Common myeloid progenitor, CD34-positive (primary cell): Measurements from ENCODE around the gene PPID.
A peak's percentile ranks its signal among the peaks of the same experiment; 100 is the strongest.

Source experiments
- CTCF ChIA-PET: fragments of 350-600 bp; sonication (Branson Sonifier 250); formaldehyde crosslinking; loops from one replicate; lab custom pipeline; 2021; ENCODE audit warnings: antibody characterized with exemption; lab: Charles Lee
- POLR2A ChIA-PET: fragments of 350-600 bp; sonication (Branson Sonifier 250); formaldehyde crosslinking; loops from one replicate; lab custom pipeline; 2021; ENCODE audit warnings: antibody characterized with exemption; lab: Charles Lee
- DNase-seq, 3 donors: peaks; one replicate each; pipeline versions ENCODE4 v3.0.0 to v3.0.0-alpha.2; 2013
- H3K27ac ChIP-seq, 2 experiments: 1 replicate in 1 of 2; 2 replicates in 1 of 2; pipeline ENCODE4 v1.7.0; 2013; ENCODE audit warnings: inconsistent platforms in 2 of 2, low read length in 2 of 2, mild to moderate bottlenecking in 2 of 2, low read depth in 1 of 2, moderate library complexity in 1 of 2; ENCODE audit not compliant: severe bottlenecking in 2 of 2, insufficient read depth in 1 of 2, poor library complexity in 1 of 2
- H3K27me3 ChIP-seq, 5 experiments: replicated peaks in 2 of 5; 1 replicate in 3 of 5; 2 replicates in 2 of 5; pipeline versions ENCODE4 v1.6.1 to v1.7.0; 2013; ENCODE audit warnings: low read length in 4 of 5, mild to moderate bottlenecking in 2 of 5, moderate library complexity in 2 of 5, inconsistent platforms in 1 of 5; ENCODE audit not compliant: insufficient read depth in 5 of 5, control insufficient read depth in 4 of 5
- H3K36me3 ChIP-seq, 4 experiments: 1 replicate in 2 of 4; 2 replicates in 2 of 4; pipeline versions ENCODE4 v1.6.1 to v1.7.0; 2013; ENCODE audit warnings: low read length in 3 of 4, control low read depth in 1 of 4, mild to moderate bottlenecking in 1 of 4; ENCODE audit not compliant: control insufficient read depth in 4 of 4, insufficient read depth in 4 of 4
- H3K4me1 ChIP-seq, 4 experiments: 1 replicate in 3 of 4; 2 replicates in 1 of 4; pipeline versions ENCODE4 v1.6.1 to v1.7.1; 2013; ENCODE audit warnings: low read length in 3 of 4, mild to moderate bottlenecking in 3 of 4, control low read depth in 1 of 4, inconsistent platforms in 1 of 4, moderate library complexity in 1 of 4; ENCODE audit not compliant: control insufficient read depth in 4 of 4, insufficient read depth in 4 of 4; ENCODE audit errors: control extremely low read depth in 1 of 4
- H3K4me3 ChIP-seq, 7 experiments: 1 replicate in 4 of 7; 2 replicates in 3 of 7; pipeline versions ENCODE4 v1.5.1 to v1.7.0; 2013; ENCODE audit warnings: mild to moderate bottlenecking in 7 of 7, low read length in 6 of 7, moderate library complexity in 6 of 7, inconsistent platforms in 2 of 7, low read depth in 2 of 7, control low read depth in 1 of 7; ENCODE audit not compliant: insufficient read depth in 4 of 7, control insufficient read depth in 1 of 7; ENCODE audit errors: extremely low read depth in 1 of 7
- H3K9me3 ChIP-seq, 5 experiments: 1 replicate in 4 of 5; 2 replicates in 1 of 5; pipeline versions ENCODE4 v1.6.1 to v1.7.1; 2013; ENCODE audit warnings: low read length in 4 of 5, mild to moderate bottlenecking in 2 of 5, inconsistent platforms in 1 of 5, low read depth in 1 of 5, moderate library complexity in 1 of 5; ENCODE audit not compliant: control insufficient read depth in 4 of 5, insufficient read depth in 2 of 5; ENCODE audit errors: control extremely low read depth in 1 of 5
- WGBS: methylation state at CpG from one replicate; pipeline ENCODE4 v1.1.5; 2013; ENCODE audit not compliant: insufficient coverage; 5-methylcytosine and 5-hydroxymethylcytosine counted together

PPID gene

GRCh38 chr4:158738866-158739265, 15.7 kb upstream of the PPID start:
- H3K27me3 ChIP-seq = no peaks in the 10 kb centered on the region
- POLR2A ChIA-PET = no interaction called here
- WGBS = 100% methylated on average over 1 of the region's 2 CpGs
- CTCF ChIA-PET = interaction anchor here (0.7 kb wide), 1 partner anchor 24 kb away, joined by 3 read pairs; no protein-coding TSS in a partner anchor
- peaks cover 0 to 7% (median 0%) of the 10 kb centered on the region in 5 experiments for H3K9me3 ChIP-seq
- H3K27ac ChIP-seq = no peak overlapping the region
- no peaks in the 10 kb centered on the region for H3K4me1 ChIP-seq
- DNase-seq = no peak
- no peaks in the 10 kb centered on the region for H3K36me3 ChIP-seq
- no peak overlapping the region for H3K4me3 ChIP-seq

DNA sequence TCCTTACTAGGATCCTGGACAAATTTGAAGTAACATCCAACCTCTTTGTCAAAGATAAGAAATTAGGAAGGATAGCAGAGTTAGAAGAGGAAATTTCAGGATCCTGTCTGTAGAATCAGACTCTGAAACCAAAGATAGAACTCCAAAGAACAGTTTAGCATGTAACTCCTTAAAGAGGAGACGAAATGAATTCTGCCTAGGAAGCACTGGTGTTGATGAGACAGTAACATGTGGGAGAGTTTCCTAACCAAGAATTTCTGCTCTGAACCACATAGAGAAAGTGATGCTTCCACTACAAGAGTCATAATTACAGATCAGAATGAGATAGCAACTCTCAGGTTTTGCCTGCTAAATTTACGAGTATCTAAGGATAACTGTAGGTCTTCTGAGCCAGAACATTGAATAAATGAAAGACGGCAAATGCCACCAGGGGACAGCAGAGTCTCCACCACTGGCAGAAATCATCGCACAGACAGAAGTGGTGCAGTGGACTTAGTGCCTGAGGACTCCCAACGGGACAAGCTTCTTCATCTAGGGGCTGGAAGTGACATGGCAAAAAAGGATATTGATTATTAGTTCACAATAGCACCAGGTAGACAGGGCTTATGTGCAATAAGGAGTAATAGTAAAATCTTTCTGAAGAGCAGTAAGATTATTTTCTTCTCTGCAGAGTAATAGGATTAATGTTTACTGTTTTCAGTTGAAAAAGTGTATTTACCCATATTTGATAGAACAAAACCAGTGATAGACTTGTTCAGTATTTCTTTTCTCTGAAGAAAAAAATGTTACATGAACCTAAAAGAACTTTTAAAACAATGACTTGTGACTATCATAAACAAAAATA, 6.7 kb upstream of the PPID start:
- CTCF ChIA-PET = interaction anchor here (0.8 to 2.7 kb wide), 10 partner anchors 13 to 713 kb away, joined by 3 to 25 read pairs (median 3); partner anchors contain the start of gene FNIP2
- H3K27ac ChIP-seq = no peak overlapping the region

GRCh38 chr4:158728236-158728635, 5.0 kb upstream of the PPID start:
- H3K9me3 ChIP-seq = no peaks in the 10 kb centered on the region
- ChIA-PET CTCF (interaction anchor here (0.7 to 2.6 kb wide), 5 partner anchors 122 to 463 kb away, joined by 3 to 17 read pairs (median 3); no protein-coding TSS in a partner anchor), POLR2A (interaction anchor here (1.1 kb wide), 1 partner anchor 10 kb away, joined by 3 read pairs; no protein-coding TSS in a partner anchor)
- H3K27me3 ChIP-seq = peaks cover 0 to 2% (median 0%) of the 10 kb centered on the region in 5 experiments
- no peak for DNase-seq
- H3K4me1 ChIP-seq = peaks cover 0 to 7% (median 3%) of the 10 kb centered on the region in 4 experiments
- H3K36me3 ChIP-seq = no peaks in the 10 kb centered on the region
- H3K27ac ChIP-seq = no peak overlapping the region
- 71% methylated on average over 1 of the region's 1 CpG for WGBS
- no peak overlapping the region for H3K4me3 ChIP-seq

More for the DNA sequence above, 6.7 kb upstream of the PPID start:
- no peaks in the 10 kb centered on the region for H3K4me1 ChIP-seq
- no peaks in the 10 kb centered on the region for H3K9me3 ChIP-seq
- peak; percentile 75 to 84 (median 78) for DNase-seq
- no peak overlapping the region for H3K4me3 ChIP-seq
- peaks cover 0 to 2% (median 0%) of the 10 kb centered on the region in 5 experiments for H3K27me3 ChIP-seq
- no peaks in the 10 kb centered on the region for H3K36me3 ChIP-seq
- 35% methylated on average over 4 of the region's 5 CpGs for WGBS
- POLR2A ChIA-PET = no interaction called here

DNA sequence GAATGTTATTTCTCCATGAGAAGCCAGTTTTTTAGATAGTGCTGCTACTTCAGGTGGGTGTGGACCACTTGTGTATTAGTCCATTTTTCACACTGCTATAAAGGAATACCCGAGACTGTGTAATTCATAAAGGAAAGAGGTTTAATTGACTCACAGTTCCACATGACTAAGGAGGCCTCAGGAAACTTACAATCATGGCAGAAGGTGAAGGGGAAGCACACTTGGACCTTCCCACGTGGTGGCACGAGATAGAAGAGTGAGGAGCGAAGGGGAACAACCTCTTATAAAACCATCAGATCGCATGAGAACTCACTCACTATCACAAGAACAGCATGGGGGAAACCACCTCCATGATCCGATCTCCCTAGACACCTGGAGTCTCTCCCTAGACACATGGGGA, 3.4 kb upstream of the PPID start:
- H3K9me3 ChIP-seq = no peaks in the 10 kb centered on the region
- peak in 2 of 3 donors; percentile 8 to 10 for DNase-seq
- WGBS = 82% methylated on average over 3 of the region's 6 CpGs
- CTCF ChIA-PET = interaction anchor here (0.9 to 3.5 kb wide), 8 partner anchors 10 to 477 kb away, joined by 3 to 26 read pairs (median 4); no protein-coding TSS in a partner anchor
- H3K4me3 ChIP-seq = no peak overlapping the region
- H3K36me3 ChIP-seq = no peaks in the 10 kb centered on the region
- H3K27ac ChIP-seq = no peak overlapping the region
- peaks cover 4 to 15% (median 8%) of the 10 kb centered on the region in 4 experiments for H3K4me1 ChIP-seq
- peaks cover 0 to 2% (median 0%) of the 10 kb centered on the region in 5 experiments for H3K27me3 ChIP-seq
- POLR2A ChIA-PET = no interaction called here

DNA sequence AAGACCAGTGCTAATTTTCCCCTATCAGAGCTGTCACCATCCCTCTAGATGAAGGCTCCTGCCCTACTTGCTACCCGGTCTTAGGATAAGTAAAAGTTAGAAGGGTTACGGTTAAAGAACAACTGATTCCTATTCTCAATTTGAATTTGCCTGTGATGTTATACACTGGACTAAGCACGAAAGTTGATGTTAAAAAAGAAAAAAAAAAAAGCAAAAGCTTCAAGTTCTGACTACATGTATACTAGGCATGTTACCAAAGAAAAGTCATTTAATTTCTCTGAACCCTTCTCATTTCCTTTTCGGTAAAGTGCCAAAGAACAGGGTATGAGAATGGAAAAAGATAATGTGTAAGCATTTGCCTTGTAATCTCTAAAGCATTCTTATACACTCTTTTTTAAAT, 1.4 kb upstream of the PPID start:
- Histone ChIP-seq H3K36me3 (peaks cover 4 to 12% (median 8%) of the 10 kb centered on the region in 4 experiments), H3K4me3 (no peak overlapping the region), H3K27me3 (peaks cover 0 to 2% (median 0%) of the 10 kb centered on the region in 5 experiments), H3K9me3 (no peaks in the 10 kb centered on the region), H3K4me1 (peaks cover 4 to 15% (median 8%) of the 10 kb centered on the region in 4 experiments), H3K27ac (no peak overlapping the region)
- ChIA-PET CTCF (interaction anchor here (1.0 to 3.5 kb wide), 5 partner anchors 11 to 479 kb away, joined by 3 to 26 read pairs (median 6); no protein-coding TSS in a partner anchor), POLR2A (no interaction called here)
- 80% methylated on average over 1 of the region's 4 CpGs for WGBS
- DNase-seq = no peak

DNA sequence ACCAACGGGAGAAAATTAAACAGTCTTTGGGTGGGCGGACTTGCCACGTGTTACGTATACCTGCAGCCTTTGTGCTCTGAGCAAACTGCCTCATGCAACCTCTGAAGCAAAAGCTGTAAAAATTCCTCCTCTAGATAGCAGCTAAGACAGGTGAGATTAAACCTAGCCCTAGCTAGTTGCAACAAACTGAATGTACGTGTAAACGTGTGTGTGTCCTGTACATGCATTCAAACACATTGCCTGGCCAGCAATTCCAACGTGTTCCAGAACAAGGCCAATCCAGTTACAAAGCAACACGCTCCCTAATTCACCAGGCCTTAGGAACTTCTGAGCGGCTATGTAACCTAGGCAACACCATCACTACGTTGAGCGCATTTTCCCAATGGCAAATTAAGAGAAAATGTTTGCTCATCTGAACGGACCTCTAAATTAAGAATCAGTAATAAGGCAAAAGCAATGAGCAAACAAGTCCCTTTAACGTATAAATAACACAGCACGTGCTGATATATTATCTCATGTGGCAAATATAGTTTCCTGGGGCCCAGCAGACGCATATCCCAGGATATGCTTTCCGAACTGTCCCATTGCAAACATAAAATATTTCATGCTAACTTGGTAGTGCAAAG, 792 bp downstream of the PPID start:
- ChIA-PET POLR2A (no interaction called here), CTCF (interaction anchor here (0.8 to 2.2 kb wide), 3 partner anchors 10 to 130 kb away, joined by 3 to 9 read pairs (median 4); no protein-coding TSS in a partner anchor)
- Histone ChIP-seq H3K4me1 (peaks cover 4 to 15% (median 8%) of the 10 kb centered on the region in 4 experiments), H3K27ac (peak overlapping the region; percentile 76 to 91), H3K36me3 (peaks cover 17 to 34% (median 27%) of the 10 kb centered on the region in 4 experiments), H3K27me3 (no peaks in the 10 kb centered on the region), H3K4me3 (peak overlapping the region; percentile 83 to 97 (median 93)), H3K9me3 (no peaks in the 10 kb centered on the region)
- 36% methylated on average over 10 of the region's 16 CpGs for WGBS
- DNase-seq = peak; percentile 3 to 46 (median 23)
